Activated CD4-positive, alpha-beta T cell treated with anti-CD3 and anti-CD28 coated beads for 48 hours (primary cell): ENCODE data around the gene ETNK2.
"Not testable (repeated sequence)": the region's sequence is repeated elsewhere in the genome, so short reads cannot be mapped to it uniquely, and the experiment has no call there.

ENCODE experiments used
- DNase-seq: peaks from one replicate; pipeline ENCODE4 v3.0.0-alpha.2; 2020

Gene ETNK2

DNA sequence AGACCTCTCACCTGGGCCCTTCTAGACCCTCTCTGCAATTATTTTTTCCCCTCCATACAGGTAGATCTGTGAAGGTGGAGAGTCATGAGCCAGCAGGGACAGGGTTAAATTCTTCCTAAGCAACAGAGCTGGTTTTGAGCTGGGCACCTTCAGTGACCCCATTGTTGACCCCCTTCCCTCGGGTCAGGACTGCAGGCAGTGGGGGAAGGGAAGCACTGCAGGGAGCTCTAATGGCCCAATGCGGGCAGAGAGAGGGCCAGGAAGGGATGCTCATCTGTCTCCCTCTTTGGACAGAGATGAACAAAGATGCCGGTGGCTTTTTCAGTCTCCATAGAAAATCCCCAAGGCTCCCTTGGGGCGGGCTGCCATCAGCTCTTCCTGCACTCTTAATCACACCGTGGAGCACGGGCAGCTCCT is 57.5 kb downstream of the ETNK2 start:
- no peak for DNase-seq

DNA sequence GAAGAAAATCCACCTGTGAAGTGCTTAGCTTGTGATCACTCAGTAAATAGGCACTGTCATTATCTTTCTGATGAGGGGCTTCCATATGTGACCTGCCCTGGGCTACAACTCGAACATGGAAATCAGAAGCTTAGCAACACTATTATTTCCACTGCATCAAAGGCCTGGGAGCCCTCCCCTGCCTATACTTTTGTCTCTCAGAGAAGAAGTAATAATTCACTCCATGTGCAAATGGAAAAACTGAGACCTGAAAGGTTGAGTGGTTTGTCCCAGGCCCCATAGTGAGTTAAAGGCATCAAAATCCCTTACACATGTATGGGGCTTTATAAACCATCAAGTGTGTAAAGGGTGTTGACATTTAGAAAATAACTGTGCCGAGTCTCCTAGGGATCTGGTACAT is 58.1 kb downstream of the ETNK2 start:
- DNase-seq = no peak

DNA sequence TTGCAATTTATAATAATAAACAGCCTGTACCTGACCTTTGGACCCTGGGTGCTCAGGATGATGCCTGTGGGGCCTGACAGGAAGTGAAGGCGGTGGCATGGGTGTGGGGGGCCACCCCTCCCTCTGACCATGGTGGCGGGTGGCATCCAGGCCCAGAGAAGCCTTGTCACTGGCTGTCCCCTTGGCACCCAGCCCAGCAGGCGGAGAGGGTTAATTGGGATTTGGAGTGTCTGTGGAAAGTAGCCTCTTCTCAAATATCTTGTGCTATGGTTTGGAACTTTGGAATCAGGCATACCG is 58.5 kb downstream of the ETNK2 start:
- no peak for DNase-seq

DNA sequence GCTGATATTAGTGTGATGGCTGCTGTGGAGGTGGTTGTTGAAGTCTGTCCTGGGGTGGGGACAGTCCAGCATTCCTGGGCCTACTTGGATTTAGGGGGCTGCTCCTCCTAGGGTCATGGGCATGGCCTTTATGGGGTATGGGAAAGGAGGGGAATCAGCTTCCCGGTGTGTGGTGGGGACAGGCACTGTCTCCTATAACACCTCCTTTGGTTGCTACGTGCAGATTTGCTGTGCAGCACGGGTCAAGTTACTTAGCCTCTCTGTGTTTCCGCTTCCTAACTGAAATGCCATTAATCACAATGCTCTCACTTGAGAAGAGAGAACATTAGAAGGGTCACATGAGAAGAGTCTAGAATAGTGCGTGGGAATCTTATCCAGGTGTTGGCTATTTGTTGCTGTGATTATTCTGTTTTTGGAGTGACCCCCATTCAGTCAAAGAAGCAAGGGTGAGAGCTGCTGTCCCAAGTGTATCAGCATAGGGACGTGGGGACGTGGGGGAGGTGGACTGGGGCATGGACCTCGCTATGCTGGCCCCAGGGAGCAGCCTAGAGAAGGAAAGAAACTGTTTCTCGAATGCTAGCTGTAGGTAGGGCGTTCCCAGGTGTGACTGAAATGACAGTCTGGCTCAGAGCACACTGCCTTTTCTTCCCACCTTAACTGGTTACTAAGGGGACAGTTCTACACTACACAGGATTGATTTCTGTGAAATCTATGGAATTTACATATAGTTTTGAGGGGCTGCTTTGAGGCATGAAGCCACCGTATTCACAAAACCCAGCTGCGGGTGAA is 59.0 kb downstream of the ETNK2 start:
- DNase-seq = no peak

DNA sequence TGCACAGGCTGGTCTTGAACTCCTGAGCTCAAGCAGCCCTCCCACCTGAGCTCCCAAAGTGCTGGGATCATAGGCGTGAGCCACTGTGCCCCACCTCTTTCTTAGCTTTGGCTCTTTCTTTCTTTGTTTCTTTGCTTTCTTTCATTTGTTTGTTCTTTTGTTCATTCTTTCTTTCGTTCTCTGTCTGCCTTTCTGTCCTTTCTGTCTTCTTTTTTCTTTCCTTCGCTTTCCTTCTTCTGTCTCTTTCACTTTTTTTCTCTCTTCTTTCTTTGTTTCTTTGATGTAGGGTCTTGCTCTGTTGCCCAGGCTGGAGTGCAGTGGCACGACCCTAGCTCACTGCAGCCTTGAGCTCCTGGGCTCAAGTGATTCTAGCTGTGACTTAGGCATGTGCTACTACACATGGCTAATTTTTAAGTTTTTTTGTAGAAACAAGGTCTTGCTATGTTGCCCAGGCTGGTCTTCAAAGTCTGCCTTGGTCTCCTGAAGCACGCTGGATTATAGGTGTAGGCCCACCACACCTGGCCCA is 60.0 kb downstream of the ETNK2 start:
- DNase-seq = no peak

DNA sequence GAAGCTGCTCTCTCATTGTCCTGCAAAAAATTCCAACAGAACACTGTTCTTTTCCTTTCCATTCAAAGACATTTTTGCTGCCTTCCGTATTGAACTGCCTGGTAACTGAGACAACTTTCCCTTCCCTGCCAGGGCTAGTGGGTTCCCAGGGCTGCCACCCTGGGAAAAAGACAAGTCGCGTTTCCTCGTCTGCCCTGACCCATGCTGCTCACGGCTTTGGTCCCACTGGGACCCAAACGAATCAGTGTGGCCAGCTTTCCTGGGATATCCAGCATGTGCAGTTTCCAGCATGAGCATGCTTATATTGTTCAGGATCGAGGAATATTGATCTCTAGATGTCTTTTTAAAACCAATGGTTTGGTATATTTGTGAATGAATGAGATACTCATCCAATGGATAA is 60.8 kb downstream of the ETNK2 start:
- no peak for DNase-seq

DNA sequence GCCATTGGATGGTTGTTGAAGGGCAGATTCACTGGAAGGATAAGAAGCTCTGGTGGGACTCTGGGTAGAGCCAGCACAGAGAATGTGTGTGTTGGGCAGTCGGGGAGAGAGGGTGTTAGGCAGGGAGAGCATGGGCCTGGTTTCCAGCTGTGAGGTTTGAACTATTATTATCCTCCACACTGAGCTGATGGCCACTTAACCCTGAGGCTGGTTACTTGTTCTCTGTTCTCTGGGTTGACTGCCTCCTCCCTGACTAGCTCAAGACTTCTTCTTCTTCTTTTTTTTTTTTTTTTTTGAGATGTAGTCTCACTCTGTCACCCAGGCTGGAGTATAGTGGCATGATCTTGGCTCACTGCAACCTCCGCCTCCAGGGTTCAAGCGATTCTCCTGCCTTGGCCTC is 61.7 kb downstream of the ETNK2 start:
- DNase-seq = not testable (repeated sequence)

DNA sequence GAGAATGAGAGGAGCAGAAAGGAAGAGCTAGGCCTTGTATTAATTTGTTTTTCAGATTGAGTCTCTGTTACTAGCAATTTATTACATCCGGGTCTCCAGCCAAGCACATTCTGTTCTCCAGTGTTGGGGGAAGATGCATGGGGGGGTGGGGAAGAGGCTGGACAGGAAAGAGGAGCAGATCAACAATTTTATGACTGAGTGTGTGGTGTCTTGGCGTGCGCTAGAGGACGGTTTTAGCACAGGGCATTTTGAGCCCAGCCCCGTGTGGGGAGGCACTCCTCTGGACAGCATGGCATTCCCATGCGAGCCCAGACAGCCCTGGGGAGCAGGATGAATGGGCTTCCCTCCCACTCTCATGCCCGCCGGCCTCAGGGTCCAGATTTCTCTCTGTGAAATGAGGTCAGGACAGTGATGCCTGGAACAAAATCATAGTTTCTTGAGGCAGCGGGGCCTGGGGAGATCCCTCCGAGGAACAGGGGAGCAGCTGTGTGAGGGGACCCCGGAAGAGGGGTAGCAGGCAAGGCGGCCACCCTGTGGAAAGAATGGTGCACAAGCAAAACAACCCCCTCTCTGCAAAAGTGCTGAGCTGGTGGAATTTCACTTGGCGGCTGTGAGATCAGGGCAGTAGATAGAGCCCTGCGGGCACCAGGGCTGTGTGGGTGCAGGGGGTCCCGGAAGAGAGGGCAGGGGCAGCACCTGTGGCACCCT is 62.6 kb downstream of the ETNK2 start:
- DNase-seq = no peak

DNA sequence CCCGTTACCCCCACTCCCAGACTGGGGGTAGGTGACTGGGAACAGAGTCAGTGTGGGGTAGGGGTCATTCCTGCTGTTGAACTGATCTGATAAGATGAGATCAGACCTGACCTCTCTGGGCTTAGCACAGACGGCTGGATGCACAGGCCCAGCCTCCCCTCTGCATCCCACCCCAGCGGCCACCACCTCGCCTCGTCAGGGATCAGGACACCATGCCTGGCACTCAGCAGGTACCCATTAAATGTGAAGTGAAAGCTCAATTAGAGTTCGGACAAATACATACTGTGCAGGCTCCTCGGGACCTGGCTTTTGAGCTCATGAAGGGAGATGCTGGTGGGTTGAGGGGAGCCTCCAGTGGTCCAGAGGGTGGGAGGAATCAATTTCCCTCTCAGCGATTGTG is 63.2 kb downstream of the ETNK2 start:
- no peak for DNase-seq

DNA sequence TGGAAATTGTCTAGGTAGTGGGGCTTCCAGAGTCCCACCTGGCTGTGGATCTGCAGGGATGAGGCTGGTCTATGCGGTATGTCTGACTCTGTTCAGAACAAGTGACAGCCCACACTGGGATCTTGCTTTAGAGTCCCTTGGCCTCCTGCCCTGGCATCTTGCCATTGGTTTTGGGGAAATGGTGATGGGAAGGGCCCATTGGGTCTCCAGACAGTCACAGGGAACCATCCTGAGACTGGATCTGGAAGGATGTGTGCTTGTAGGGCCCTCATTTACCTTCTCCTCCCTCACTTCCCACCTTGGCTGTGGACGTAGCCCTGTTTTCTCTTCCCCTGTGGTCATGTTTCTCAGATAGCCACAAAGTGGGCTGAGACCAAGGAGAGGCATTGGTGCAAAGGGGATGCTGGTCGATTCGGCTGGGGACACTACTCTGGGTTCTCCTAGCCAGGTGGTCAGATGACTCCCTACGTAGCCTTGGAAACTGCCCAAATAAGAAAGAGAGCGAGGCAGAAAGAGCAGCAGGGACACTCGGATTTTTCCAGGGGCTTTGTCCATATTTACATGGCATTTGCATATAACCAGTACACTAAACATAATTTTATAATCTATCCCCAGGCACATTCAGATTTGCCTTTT is 63.8 kb downstream of the ETNK2 start:
- DNase-seq = no peak

DNA sequence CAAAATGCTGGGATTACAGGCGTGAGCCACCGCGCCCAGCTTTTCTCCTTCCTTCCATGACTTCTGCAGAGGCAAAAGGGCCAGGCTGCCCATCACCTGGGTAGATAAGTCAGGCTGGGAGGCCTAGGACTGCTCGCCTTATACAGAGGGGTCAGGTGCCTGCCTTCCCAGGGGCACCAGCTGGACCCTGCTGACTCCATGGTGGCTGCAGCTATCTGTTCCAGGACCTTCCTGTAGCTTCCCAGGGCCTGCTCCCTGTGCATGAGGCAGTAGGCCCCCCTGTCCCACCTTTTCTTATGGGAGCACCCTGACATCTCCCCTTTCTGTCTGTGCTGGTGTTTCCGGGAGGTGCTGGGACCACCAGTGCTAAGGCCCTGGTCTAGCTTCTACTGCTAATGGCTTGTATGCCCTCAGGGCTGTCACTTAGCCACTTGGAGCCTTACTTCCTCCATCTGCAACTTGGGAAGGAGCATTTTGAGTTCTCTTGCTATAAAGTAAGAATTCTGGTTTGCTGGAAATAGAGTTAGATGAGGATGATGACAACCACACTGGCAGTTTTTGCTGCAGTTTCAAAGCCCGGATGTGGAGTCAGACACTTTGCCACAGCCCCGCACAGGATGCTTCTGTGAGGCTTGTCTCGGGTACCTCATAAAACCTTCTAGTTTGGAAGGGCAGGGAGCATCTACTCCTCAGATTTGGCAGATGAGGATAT is 64.5 kb downstream of the ETNK2 start:
- DNase-seq = no peak

DNA sequence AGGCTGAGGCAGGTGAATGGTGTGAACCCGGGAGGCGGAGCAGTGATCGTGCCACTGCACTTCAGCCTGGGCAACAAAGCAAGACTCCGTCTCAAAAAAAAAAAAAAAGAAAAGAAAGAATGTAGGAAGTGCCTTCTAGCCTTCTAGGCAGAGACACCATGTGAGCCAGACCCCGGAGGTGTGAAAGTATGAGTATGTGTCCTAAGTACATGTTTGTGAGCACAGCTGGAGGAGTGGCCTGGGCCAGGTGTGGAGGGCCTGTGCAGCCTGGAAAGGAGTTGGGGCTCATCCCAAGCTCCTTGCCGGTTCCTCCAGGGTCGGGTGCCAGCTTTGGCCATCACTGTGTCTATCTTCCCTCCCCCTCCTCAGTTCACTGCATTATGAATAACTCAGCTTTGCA is 66.0 kb downstream of the ETNK2 start:
- DNase-seq = no peak

DNA sequence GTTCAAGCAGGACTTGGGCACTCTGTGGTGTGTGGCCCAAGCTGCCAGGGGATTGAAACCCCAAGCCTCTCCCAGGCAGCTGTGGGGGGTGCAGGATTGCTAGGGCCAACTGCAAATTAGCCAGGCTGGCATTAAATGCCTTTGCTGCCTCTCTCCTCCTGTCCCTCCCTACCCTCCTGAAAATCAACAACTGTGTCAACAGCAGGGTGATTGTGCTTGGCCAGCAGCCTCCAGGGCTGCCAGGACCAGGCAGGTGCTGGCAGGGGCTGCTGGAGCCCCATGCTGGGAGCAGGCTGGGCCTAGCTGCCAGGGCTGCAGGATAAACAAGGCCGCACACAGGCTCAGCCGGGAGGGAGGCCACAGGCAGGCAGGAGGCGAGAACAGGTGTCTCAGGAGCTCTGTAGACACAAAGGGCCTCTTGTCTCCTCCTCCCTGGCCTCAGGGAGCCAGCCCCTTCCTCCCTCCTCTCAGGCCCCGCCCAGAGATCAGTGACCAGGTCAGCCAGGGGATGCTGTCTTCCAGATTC is 67.5 kb downstream of the ETNK2 start:
- DNase-seq = no peak

DNA sequence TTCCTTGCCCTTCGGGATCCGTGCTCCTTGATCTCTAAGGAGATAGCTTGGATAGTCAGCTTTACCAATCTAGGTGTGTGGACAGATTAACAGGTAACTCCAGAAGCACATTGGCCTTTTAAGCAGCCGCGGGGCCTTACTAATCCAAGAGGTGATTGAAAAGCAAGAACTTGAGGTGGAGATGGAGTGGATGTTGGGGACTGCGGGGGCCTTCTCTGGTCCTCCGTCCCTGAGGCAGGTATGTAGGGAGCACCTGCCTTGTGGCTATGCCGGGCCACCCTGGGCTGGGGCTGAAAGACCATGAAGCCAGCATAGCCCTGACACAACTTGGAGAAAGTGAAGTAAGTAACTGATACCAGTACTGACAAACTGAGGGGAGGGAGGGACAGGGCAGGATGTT is 68.4 kb downstream of the ETNK2 start:
- no peak for DNase-seq

DNA sequence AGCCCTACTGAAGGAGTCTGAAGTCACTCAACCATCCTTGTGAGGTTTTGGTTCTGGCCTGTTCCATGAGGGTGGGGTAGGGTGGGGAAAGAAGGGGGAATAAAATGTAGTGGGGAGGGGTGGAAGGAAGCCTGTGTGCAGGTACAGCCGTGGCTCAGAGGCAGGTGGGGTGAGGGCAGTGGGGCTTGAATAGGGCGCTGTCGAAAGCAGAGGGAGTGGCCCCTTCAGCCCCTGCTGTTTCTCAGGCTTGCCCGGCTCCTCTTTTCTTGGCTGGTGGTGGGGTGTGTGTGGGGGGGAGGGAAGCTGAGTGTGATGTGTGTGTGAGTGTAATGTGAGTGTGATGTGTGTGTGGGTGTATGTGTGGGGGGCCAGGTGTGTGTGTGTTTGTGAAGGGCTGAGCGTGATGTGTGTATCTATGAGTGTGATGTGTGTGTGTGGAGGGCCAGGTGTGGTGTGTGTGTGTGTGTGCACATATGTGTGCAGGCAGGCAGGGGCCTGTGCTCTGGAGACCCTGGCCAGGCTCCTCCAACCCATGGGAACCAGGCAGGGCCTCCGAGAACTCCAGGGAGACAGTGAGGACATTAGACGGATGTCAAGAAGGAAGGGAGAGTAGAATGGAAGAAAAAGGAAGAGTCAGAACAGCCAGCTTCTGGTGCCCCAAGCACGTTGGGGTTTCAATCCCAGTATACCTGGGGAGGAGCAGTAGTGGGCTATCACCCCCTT is 69.9 kb downstream of the ETNK2 start:
- DNase-seq = no peak

DNA sequence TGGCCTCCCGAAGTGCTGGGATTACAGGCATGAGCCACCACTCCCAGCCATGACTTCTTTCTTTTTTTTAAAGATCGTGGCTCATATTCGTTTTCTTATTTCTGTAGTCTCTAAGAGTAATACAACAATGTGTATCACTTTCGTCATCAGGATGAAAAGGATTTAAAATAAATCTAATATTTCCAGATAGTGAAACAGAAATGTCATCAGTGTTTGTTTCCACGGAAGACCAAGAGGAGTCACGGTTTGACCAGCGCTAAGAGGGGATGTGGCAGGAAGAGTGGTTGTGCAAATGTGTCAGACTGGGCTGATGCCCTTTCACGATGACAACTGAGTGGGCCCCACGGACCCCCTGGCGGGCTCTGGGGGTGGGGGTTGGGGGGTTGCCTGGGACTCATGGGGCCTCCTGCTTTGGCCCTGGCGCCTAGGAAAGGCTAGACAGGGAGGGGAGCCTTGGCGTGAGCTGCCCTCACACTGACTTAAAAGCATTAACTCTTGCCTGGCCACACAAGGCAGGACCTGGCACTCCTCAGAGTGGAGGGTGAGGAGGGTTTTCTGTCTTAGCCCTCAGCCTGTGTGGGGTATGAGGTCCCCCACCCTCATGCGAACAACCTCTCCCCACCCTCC is 70.6 kb downstream of the ETNK2 start:
- no peak for DNase-seq
